GM19239 (cell line): Measurements from ENCODE around the gene SEC14L5.

Experiments
- DNase-seq: peaks from one replicate; pipeline ENCODE4 v3.0.0; 2011; ENCODE audit warnings: low spot score; ENCODE audit not compliant: insufficient read length
- FAIRE-seq: peaks from 2 replicates; lab custom pipeline; 2011; peaks lifted over from hg19 to GRCh38; lab: Jason Lieb, UNC

SEC14L5 gene

DNA sequence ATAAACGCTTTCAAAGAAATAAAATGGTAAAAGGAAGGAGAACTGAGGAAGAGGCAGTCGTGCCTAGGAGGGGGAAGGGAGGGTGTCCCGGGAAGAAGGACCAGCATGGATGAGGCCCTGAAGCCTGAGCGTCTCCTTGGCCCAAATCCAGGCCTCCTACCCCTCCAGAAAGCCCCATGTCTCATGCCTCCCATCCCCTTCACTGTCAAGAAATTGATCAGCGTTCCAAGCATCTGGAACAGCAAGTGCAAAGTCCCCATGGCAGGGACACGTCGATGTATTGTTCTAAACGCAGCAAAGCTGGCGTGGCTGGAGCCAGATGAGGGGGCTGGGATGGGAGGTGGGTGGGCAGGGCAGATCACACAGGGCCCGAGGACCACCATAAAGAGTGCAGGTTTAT, 22.6 kb downstream of the SEC14L5 start:
- no peak for FAIRE-seq
- no peak for DNase-seq

DNA sequence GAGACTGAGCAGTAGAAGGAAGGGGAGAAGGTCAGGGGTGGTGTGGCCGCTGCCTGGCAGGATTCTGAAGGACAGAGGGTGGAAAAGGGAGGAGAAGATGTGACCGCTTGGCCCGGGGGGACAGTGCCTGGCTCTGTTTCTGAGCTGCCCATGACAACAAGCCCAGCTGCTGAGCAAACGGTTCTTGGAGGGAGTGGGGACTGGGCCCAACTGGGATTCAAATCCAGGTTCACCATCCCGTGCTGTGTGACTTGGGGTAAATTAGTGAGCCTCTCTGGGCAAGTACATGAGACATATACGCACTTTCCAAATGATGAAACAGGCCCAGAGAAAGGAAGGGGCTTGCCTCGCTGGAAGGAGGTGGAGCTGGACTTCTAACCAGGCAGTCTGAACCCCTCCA, 23.3 kb downstream of the SEC14L5 start:
- DNase-seq = no peak
- no peak for FAIRE-seq

DNA sequence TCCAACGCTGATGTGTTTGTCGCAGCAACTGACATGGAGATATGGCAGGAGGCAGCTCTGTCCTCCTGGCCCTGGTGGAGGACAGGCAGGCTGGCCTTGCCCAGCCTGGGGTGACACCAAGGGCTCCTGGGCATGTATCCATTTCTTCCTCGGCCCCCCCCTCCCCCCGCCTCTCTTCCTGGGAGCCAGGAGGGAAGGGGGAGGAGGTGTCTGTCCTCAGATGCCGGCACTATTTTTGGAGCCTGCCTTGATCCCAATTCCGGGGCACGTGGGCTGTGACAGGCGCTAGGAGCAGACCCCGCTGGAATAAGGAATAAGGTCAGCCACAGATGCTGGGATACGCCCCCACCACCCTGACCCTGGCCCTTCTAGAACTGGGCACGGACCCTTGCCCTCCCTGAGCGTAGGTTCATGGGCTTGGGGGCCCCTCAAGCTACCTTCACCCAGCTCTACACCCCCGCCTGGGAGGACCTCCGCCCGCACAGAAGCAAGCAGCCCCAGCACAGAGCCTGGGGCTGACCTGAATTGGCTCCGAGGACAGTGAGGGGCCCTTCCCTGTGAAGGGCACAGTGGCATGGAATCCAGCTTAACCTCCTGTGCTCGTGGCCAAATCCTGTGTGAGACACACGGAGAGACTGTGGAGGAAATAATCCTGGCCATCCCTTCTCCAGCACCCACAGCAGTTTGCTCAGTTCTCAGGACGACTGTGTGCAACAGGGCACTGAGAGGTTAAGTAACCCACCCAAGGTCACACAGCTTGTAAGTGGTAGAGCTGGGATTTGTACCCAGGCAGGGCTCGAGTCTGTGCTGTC, 24.1 kb downstream of the SEC14L5 start:
- no peak for FAIRE-seq
- DNase-seq = no peak

- no peak for DNase-seq
- FAIRE-seq = no peak
These were observed 26.3 kb downstream of the SEC14L5 start for GRCh38 chr16:4984174-4984990.

DNA sequence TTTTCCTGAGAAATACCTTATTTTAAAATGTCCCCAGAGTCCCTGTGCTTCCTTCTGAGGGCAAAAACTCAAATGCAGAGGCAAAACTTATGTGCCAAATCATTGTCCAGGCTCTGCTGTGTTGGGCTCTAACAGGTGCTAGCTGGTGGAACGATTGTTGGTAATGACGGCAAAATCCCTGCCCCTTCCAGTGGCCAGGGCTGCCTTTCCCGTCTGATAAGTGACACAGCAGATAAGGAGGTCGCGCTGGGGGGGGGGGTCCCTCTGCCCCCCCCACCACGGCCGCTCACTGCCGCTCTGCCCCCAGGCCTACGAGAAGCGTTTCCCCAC, 29.1 kb downstream of the SEC14L5 start:
- DNase-seq (no peak), FAIRE-seq (no peak)

DNA sequence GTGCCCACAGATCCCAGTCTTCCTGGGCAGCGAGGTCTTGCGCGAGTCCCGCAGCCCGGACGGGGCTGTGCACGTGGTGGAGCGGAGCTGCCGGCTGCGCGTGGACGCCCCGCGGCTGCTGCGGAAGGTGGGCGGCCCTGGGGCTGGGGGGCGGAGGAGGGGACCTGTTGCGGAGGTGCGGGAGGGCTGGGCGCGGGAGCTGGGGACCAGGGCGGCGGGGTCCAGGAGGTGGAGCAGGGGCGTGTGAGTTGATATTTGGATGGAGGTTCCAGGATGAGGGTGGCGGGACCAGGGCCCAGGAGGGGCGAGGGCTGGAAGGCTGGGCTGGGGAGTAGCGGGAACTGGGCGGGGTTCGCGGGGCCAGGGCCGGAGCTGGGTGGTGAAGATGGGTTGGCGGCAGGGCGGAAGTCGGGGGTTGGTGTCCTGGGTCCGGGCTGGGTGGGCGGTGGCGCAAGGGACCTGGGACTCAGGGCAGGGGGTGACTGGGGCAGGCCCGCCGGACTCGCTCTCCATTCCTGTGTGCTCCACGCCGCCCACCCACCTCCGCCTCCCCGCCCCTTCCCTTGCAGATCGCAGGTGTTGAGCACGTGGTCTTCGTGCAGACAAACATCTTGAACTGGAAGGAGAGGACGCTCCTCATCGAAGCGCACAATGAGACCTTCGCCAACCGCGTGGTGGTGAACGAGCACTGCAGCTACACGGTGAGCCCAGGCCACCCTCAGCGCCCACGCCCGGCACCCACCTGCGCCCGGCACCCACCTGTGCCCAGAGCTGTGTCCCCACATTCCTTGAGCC, 29.6 kb downstream of the SEC14L5 start:
- no peak for FAIRE-seq
- no peak for DNase-seq

GRCh38 chr16:4988647-4989046, 30.5 kb downstream of the SEC14L5 start:
- no peak for FAIRE-seq
- no peak for DNase-seq

DNA sequence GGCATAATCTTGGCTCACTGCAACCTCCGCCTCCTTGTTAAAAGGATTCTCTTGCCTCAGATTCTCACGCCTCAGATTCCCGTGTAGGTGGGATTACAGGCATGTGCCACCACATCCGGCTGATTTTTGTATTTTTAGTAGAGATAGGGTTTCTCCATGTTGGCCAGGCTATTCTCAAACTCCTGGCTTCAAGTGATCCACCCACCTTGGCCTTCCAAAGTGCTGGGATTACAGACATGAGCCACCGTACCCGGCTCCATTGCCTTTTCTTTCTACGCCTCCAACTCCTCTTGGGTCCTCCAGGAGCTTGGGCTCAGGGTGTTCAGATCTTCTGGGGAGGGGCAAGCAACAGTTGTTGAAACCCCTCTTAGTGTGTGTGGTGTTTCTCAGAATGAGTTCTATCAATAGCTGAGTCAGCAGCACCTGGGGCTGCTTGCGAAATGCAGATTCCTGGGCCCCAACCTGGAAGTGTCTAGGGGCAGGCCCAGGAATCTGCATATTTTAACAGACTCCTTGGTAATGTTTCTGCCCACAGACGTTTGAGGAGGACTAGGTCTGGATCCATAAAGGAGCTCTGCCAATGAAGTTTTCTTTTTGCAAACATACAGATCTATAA, 31.4 kb downstream of the SEC14L5 start:
- FAIRE-seq (no peak), DNase-seq (no peak)

GRCh38 chr16:4990415-4990814, 32.3 kb downstream of the SEC14L5 start:
- DNase-seq = no peak

DNA sequence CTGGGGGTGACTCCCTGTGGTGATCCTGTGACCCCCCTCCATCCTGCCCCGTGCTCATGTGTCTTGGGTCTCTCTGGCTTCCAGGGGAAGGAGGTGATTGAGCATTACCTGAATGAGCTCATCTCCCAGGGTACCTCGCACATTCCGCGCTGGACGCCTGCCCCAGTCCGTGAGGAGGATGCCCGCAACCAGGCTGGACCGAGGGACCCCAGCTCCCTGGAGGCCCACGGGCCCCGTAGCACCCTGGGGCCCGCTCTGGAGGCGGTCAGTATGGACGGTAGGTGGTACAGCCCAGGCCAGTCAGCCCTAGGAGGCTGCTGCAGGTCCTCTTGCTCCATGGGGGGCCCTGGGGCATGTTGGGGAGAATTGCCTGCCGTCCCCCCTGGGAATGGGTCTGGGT, 33.6 kb downstream of the SEC14L5 start:
- DNase-seq (no peak), FAIRE-seq (no peak)

More at GRCh38 chr16:4990415-4990814, 32.3 kb downstream of the SEC14L5 start:
- FAIRE-seq = no peak

DNA sequence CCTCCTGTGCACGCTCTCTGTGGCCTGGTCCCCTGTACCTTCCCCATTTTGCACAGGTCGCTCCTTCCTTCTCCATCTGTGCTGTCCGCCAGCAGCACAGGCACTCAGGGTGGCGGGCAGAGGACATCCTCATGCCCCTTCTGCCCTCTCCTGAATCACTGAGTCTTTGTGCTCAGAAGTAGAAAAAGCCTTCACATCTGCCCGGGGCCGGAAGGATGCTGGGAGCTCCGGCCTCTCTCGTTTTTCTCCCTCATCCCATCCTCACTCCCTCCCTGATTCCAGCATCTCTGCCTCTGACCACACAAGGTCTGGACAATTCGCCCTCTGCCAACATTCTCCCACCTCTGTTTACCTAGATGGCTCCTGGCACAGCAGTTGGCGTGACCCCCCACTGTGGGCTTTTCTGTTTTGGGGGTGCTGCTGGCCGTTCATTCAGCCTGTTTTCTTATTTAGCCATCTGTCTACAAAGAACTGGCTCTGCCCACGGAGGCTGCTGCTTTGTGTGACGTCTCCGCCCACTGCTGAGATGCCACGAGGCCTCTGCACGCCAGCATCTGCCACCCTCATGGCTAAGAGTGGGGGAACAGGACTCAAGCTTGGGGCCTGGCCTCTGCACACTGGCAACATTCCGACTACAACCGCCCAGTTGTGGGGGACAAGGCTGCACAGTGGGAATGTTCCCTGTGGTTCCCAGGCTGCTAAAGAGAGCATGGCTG, 36.7 kb downstream of the SEC14L5 start:
- no peak for FAIRE-seq
- DNase-seq = no peak

DNA sequence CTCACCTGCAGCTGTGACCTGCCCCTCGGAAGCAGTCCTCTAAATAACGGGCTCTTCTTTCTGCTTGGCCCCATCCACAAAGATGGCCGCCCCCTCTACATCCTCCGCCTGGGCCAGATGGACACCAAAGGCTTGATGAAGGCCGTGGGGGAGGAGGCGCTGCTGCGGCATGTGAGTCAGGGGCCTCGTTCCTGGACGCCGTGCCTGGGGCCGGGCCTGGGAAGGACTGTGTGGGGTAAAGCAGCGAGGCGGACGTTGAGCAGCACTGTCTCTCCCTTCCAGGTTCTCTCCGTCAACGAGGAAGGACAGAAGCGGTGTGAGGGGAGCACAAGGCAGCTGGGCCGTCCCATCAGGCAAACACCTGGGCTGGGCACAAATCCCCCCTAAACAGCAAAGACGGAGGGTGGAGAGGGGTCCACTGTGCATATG, 42.5 kb downstream of the SEC14L5 start:
- DNase-seq (no peak), FAIRE-seq (no peak)

GRCh38 chr16:5001571-5001970, 43.4 kb downstream of the SEC14L5 start:
- no peak for DNase-seq
- no peak for FAIRE-seq

DNA sequence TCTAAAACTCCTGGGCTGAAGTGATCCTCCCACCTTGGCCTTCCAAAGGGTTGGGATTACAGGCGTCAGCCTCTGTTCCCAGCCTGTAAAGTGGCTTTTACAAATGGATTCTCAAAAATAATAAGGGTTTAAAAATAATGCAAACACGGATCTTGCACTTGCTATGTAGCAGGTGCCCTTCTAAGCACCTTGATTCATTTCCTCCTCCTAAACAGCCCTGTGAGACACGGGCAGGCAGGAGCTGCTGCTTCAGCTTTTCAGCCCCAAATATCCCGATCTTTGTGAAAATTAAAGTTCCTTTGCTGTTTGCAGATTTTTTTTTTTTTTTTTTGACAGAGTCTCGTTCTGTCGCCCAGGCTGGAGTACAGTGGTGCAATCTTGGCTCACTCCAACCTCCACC, 43.9 kb downstream of the SEC14L5 start:
- DNase-seq = no peak
- FAIRE-seq = no peak

DNA sequence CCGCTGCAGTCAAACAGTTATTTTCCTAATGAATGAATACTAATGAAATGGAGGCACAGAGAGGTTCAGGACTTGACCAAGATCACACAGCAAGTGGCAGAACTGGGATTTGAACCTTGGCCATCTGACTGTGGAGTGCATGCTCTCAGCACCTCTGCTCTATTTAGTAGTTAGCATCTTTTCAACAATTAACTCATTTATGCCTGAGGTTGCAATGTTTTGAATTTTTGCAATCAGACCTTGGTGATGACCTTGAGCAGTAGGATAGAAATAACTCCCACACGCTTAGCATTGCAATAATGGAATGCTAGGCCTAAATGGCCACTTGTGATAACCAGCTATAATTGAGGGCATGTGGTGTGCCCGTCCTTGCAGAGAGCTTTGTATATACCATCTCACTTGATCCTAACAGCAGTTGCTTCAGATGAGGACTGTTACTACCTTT, 44.6 kb downstream of the SEC14L5 start:
- DNase-seq (no peak), FAIRE-seq (no peak)

- DNase-seq (no peak), FAIRE-seq (no peak)
These were observed 45.1 kb downstream of the SEC14L5 start for GRCh38 chr16:5003211-5003610.

- DNase-seq (no peak), FAIRE-seq (no peak)
These were observed 45.7 kb downstream of the SEC14L5 start for GRCh38 chr16:5003828-5004227.

DNA sequence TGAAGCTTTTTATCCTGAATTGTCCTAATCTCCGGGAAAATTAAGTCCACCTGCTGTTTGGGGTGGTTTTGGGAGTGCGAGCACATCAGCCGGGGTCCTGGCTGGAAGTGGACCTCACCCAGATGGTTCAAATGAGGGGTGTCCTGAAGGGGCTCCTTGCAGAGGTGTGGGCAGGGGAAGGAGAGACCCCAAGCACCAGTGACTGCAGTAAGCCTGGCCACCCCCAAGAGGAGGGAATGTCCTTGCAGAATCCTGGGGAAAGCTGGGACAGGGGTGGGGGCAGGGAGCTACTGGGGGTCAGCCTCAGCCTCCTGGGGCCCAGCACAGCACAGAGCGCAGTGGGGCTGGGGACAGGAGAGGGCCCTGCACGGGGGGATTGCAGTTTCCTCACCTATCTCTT, 46.2 kb downstream of the SEC14L5 start:
- FAIRE-seq (no peak), DNase-seq (no peak)

GRCh38 chr16:5005916-5006315, 47.8 kb downstream of the SEC14L5 start:
- no peak for DNase-seq
- FAIRE-seq = no peak
